AG04449 (cell line): ENCODE measurements around the gene MAP6.

Experiments used
- CTCF ChIA-PET: fragments of 350-600 bp; formaldehyde crosslinking; extraction: SDS; loops from one replicate; lab custom pipeline; 2021; ENCODE audit warnings: antibody characterized with exemption; lab: Yijun Ruan, JAX
- POLR2A ChIA-PET: fragments of 400-600, 350-600 bp; formaldehyde crosslinking; extraction: SDS; loops from one replicate; lab custom pipeline; 2020; ENCODE audit warnings: antibody characterized with exemption, inconsistent platforms; lab: Yijun Ruan, JAX
- DNase-seq: peaks from one replicate; pipeline ENCODE4 v3.0.0-alpha.2; 2010; ENCODE audit warnings: low read depth, low spot score
- H3K4me3 ChIP-seq: 2 replicates; pipeline ENCODE4 v1.5.1; 2011; ENCODE audit warnings: low read depth, mild to moderate bottlenecking, control low read depth, low read length
- CTCF ChIP-seq: IDR thresholded peaks from one replicate; pipeline ENCODE4 v1.5.1; 2011; ENCODE audit warnings: mild to moderate bottlenecking, moderate library complexity, low read length, control low read depth, inconsistent platforms; ENCODE audit not compliant: insufficient read depth; ENCODE audit errors: missing control alignments

MAP6 gene

GRCh38 chr11:75577207-75577606, 91.6 kb downstream of the MAP6 start:
- peak; percentile 68 for TF ChIP-seq CTCF
- H3K4me3 ChIP-seq: no peak overlapping the region
- CTCF ChIA-PET: interaction anchor here (0.6 to 9.4 kb wide), 15 partner anchors 10 to 189 kb away, joined by 3 to 96 read pairs (median 3); no protein-coding TSS in a partner anchor
- POLR2A ChIA-PET: interaction anchor here (0.6 to 9.8 kb wide), 6 partner anchors 12 to 24 kb away, joined by 3 to 79 read pairs (median 26); partner anchors contain the start of gene SERPINH1
- DNase-seq: no peak

GRCh38 chr11:75576499-75576918, 92.3 kb downstream of the MAP6 start:
- DNase-seq: no peak
- ChIA-PET POLR2A (interaction anchor here (3.9 to 9.8 kb wide), 4 partner anchors 11 to 23 kb away, joined by 22 to 79 read pairs (median 54); partner anchors contain the start of gene SERPINH1), CTCF (interaction anchor here (0.6 to 9.4 kb wide), 14 partner anchors 10 to 545 kb away, joined by 3 to 96 read pairs (median 3); no protein-coding TSS in a partner anchor)
- H3K4me3 ChIP-seq: no peak overlapping the region
- no peak for TF ChIP-seq CTCF

GRCh38 chr11:75576017-75576416, 92.8 kb downstream of the MAP6 start:
- ChIA-PET CTCF (interaction anchor here (0.6 to 9.4 kb wide), 14 partner anchors 9 to 545 kb away, joined by 3 to 96 read pairs (median 3); no protein-coding TSS in a partner anchor), POLR2A (interaction anchor here (1.2 to 9.8 kb wide), 7 partner anchors 8 to 80 kb away, joined by 3 to 79 read pairs (median 22); partner anchors contain the start of gene SERPINH1)
- TF ChIP-seq CTCF: no peak
- no peak overlapping the region for H3K4me3 ChIP-seq
- no peak for DNase-seq

- TF ChIP-seq CTCF: peak; percentile 31
- no peak overlapping the region for H3K4me3 ChIP-seq
- DNase-seq: no peak
- CTCF ChIA-PET: interaction anchor here (0.8 to 9.4 kb wide), 11 partner anchors 8 to 159 kb away, joined by 3 to 96 read pairs (median 4); no protein-coding TSS in a partner anchor
- POLR2A ChIA-PET: interaction anchor here (0.7 to 9.8 kb wide), 8 partner anchors 9 to 81 kb away, joined by 3 to 79 read pairs (median 14); partner anchors contain the start of gene SERPINH1
Measured at GRCh38 chr11:75574698-75575602, 93.9 kb downstream of the MAP6 start.

- no peak for DNase-seq
- ChIA-PET POLR2A (interaction anchor here (6.7 to 9.8 kb wide), 2 partner anchors 7 to 19 kb away, joined by 79 read pairs; no protein-coding TSS in a partner anchor), CTCF (interaction anchor here (1.2 to 9.4 kb wide), 4 partner anchors 6 to 26 kb away, joined by 3 to 96 read pairs (median 31); no protein-coding TSS in a partner anchor)
- TF ChIP-seq CTCF: no peak
- no peak overlapping the region for H3K4me3 ChIP-seq
Measured at GRCh38 chr11:75572744-75573143, 96.1 kb downstream of the MAP6 start.
